IMR-90 (cell line): ENCODE measurements around the gene ZGRF1. TPM values are rescaled to one million over a fixed set of nuclear protein-coding genes. Genes with fewer than 3 reads are reported as not detected.

ENCODE experiments used
- ATAC-seq: fragments of 200-7000 bp; cut with Tn5 transposase; 2 replicates; pipeline ENCODE4 v1.9.1; 2020; ENCODE audit warnings: low read depth, mild to moderate bottlenecking, moderate library complexity
- BruUV-seq: library from RNA; stranded (reverse); fragments of 400-500 nt; replicated peaks from 2 replicates; lab custom pipeline; 2021; lab: Mats Ljungman, UMichigan
- CTCF ChIA-PET: fragments of 300-600 bp; formaldehyde crosslinking; extraction: SDS; loops from one replicate; lab custom pipeline; 2021; ENCODE audit warnings: antibody characterized with exemption; lab: Yijun Ruan, JAX
- POLR2A ChIA-PET: fragments of 300-600 bp; sonication (Branson Sonifier 250); formaldehyde crosslinking; loops from one replicate; lab custom pipeline; 2022; ENCODE audit warnings: antibody characterized with exemption; ENCODE audit not compliant: unreplicated experiment; lab: Charles Lee
- DNase-seq: peaks from one replicate; pipeline ENCODE4 v3.0.0; 2013
- H2AFZ ChIP-seq: replicated peaks from 2 replicates; pipeline ENCODE3; 2013; ENCODE audit warnings: low read length, mild to moderate bottlenecking; ENCODE audit not compliant: poor library complexity
- H2AK5ac ChIP-seq: 2 replicates; pipeline ENCODE4 v1.6.1; 2013; ENCODE audit warnings: low read depth, low read length, inconsistent platforms
- H2AK9ac ChIP-seq: replicated peaks from 2 replicates; pipeline ENCODE3; 2013; ENCODE audit warnings: mild to moderate bottlenecking, low read depth, low read length, moderate library complexity; ENCODE audit not compliant: poor library complexity
- H2BK120ac ChIP-seq: 2 replicates; pipeline ENCODE4 v1.6.1; 2013; ENCODE audit warnings: low read depth, low read length, inconsistent platforms
- H2BK15ac ChIP-seq: 3 replicates; pipeline ENCODE4 v1.6.1; 2013; ENCODE audit warnings: low read depth, low read length, inconsistent platforms
- H2BK20ac ChIP-seq: 2 replicates; pipeline ENCODE4 v1.6.1; 2013; ENCODE audit warnings: low read depth, mild to moderate bottlenecking, inconsistent platforms, low read length, moderate library complexity
- H2BK5ac ChIP-seq: 2 replicates; pipeline ENCODE4 v1.6.1; 2013; ENCODE audit warnings: mild to moderate bottlenecking, low read depth, low read length, inconsistent platforms; ENCODE audit not compliant: poor library complexity, severe bottlenecking
- H3K14ac ChIP-seq: replicated peaks from 2 replicates; pipeline ENCODE4 v1.6.1; 2013; ENCODE audit warnings: low read depth, low read length, inconsistent platforms
- H3K18ac ChIP-seq: 2 replicates; pipeline ENCODE4 v1.6.1; 2013; ENCODE audit warnings: low read depth, low read length, control low read depth
- H3K23ac ChIP-seq: 2 replicates; pipeline ENCODE4 v1.6.1; 2013; ENCODE audit warnings: low read depth, low read length, inconsistent platforms
- H3K27ac ChIP-seq: 2 replicates; pipeline ENCODE4 v1.5.1; 2013; ENCODE audit warnings: mild to moderate bottlenecking, control low read depth, low read length; ENCODE audit not compliant: insufficient read depth
- H3K27me3 ChIP-seq: 2 replicates; pipeline ENCODE4 v1.6.1; 2013; ENCODE audit warnings: low read length; ENCODE audit not compliant: control insufficient read depth, insufficient read depth
- H3K36me3 ChIP-seq: 2 replicates; pipeline ENCODE4 v1.6.1; 2013; ENCODE audit warnings: low read length, mixed read lengths; ENCODE audit not compliant: control insufficient read depth, insufficient read depth
- H3K4ac ChIP-seq: 2 replicates; pipeline ENCODE4 v1.6.1; 2013; ENCODE audit warnings: low read depth, low read length, inconsistent platforms
- H3K4me1 ChIP-seq: 2 replicates; pipeline ENCODE4 v1.6.1; 2013; ENCODE audit warnings: low read length, mixed read lengths; ENCODE audit not compliant: control insufficient read depth, insufficient read depth
- H3K4me2 ChIP-seq: 2 replicates; pipeline ENCODE4 v1.6.1; 2013; ENCODE audit warnings: low read depth, mild to moderate bottlenecking, control low read depth, low read length, moderate library complexity
- H3K4me3 ChIP-seq: 2 replicates; pipeline ENCODE4 v1.5.1; 2013; ENCODE audit warnings: low read depth, mild to moderate bottlenecking, control low read depth, low read length, moderate library complexity; ENCODE audit not compliant: insufficient read depth
- H3K56ac ChIP-seq: 2 replicates; pipeline ENCODE4 v1.6.1; 2013; ENCODE audit warnings: low read length, inconsistent platforms; ENCODE audit not compliant: insufficient read depth; ENCODE audit errors: extremely low read depth
- H3K79me1 ChIP-seq, 2 experiments: 2 replicates each; pipeline ENCODE4 v1.6.1; 2013; ENCODE audit warnings: low read length in 2 of 2, inconsistent platforms in 1 of 2, low read depth in 1 of 2
- H3K9ac ChIP-seq: 2 replicates; pipeline ENCODE4 v1.6.1; 2013; ENCODE audit warnings: low read depth, low read length, control low read depth
- H3K9me1 ChIP-seq: 2 replicates; pipeline ENCODE4 v1.6.1; 2013; ENCODE audit warnings: low read length, inconsistent platforms; ENCODE audit not compliant: insufficient read depth
- H3K9me3 ChIP-seq: 2 replicates; pipeline ENCODE4 v1.6.1; 2013; ENCODE audit warnings: low read length; ENCODE audit not compliant: control insufficient read depth, insufficient read depth
- H4K20me1 ChIP-seq: 2 replicates; pipeline ENCODE4 v1.6.1; 2013; ENCODE audit warnings: low read length, inconsistent platforms; ENCODE audit not compliant: insufficient read depth
- H4K5ac ChIP-seq: 2 replicates; pipeline ENCODE4 v1.6.1; 2013; ENCODE audit warnings: mild to moderate bottlenecking, low read depth, low read length, control low read depth
- H4K8ac ChIP-seq, 2 experiments: 2 replicates each; pipeline ENCODE4 v1.6.1; 2013; ENCODE audit warnings: low read depth in 2 of 2, low read length in 2 of 2, control low read depth in 1 of 2, inconsistent platforms in 1 of 2
- H4K91ac ChIP-seq: 2 replicates; pipeline ENCODE4 v1.6.1; 2013; ENCODE audit warnings: low read depth, low read length, inconsistent platforms; ENCODE audit not compliant: insufficient read depth
- BHLHE40 ChIP-seq: fragments of 150-350 bp; IDR thresholded peaks from 2 replicates; pipeline ENCODE4 v1.6.1; 2016; ENCODE audit warnings: mild to moderate bottlenecking, low read depth, low read length
- CEBPB ChIP-seq: IDR thresholded peaks from 2 replicates; pipeline ENCODE4 v1.6.1; 2012; ENCODE audit warnings: low read depth, low read length, improper control_type of control experiment
- CHD1 ChIP-seq: IDR thresholded peaks from 2 replicates; pipeline ENCODE4 v1.6.1; 2012; ENCODE audit warnings: low read depth, low read length, improper control_type of control experiment
- ELK1 ChIP-seq: fragments of 150-350 bp; IDR thresholded peaks from 2 replicates; pipeline ENCODE4 v1.6.1; 2016; ENCODE audit warnings: low read depth, mild to moderate bottlenecking, low read length, moderate library complexity, borderline replicate concordance
- FOS ChIP-seq: fragments of 150-350 bp; IDR thresholded peaks from 2 replicates; pipeline ENCODE4 v1.6.1; 2016; ENCODE audit warnings: low read depth, low read length
- MAFK ChIP-seq: IDR thresholded peaks from 2 replicates; pipeline ENCODE4 v1.6.1; 2012; ENCODE audit warnings: low read depth, low read length, improper control_type of control experiment
- MAZ ChIP-seq: IDR thresholded peaks from 2 replicates; pipeline ENCODE4 v1.6.1; 2012; ENCODE audit warnings: low read depth, mild to moderate bottlenecking, low read length, improper control_type of control experiment, moderate library complexity, borderline replicate concordance
- MXI1 ChIP-seq: IDR thresholded peaks from 2 replicates; pipeline ENCODE4 v1.6.1; 2012; ENCODE audit warnings: low read depth, mild to moderate bottlenecking, low read length, moderate library complexity, borderline replicate concordance
- NFE2L2 ChIP-seq: fragments of 150-350 bp; IDR thresholded peaks from 2 replicates; pipeline ENCODE4 v1.6.1; 2016; ENCODE audit warnings: low read depth, mild to moderate bottlenecking, low read length
- POLR2A ChIP-seq: IDR thresholded peaks from 2 replicates; pipeline ENCODE4 v1.6.1; 2012; ENCODE audit warnings: mild to moderate bottlenecking, low read depth, low read length
- RAD21 ChIP-seq: IDR thresholded peaks from 2 replicates; pipeline ENCODE4 v1.6.1; 2012; ENCODE audit warnings: low read length, improper control_type of control experiment
- RCOR1 ChIP-seq: IDR thresholded peaks from 2 replicates; pipeline ENCODE4 v1.6.1; 2012; ENCODE audit warnings: mild to moderate bottlenecking, low read length, improper control_type of control experiment; ENCODE audit not compliant: insufficient replicate concordance
- RFX5 ChIP-seq: IDR thresholded peaks from 2 replicates; pipeline ENCODE4 v1.8.0; 2012; ENCODE audit warnings: low read depth, mild to moderate bottlenecking, low read length, moderate library complexity
- SMC3 ChIP-seq: fragments of 150-350 bp; IDR thresholded peaks from 2 replicates; pipeline ENCODE4 v1.6.1; 2016; ENCODE audit warnings: low read depth, mild to moderate bottlenecking, antibody characterized with exemption, low read length, moderate library complexity
- WGBS, 2 experiments: methylation state at CpG; one replicate each; pipeline versions ENCODE4 v1.1.5 to v1.1.7; 2013; ENCODE audit warnings: missing lambda C conversion rate in 2 of 2; ENCODE audit not compliant: insufficient read length in 1 of 2; ENCODE audit errors: extremely low coverage in 2 of 2; 5-methylcytosine and 5-hydroxymethylcytosine counted together
- dilution Hi-C: fragments of 300-500 bp; cut with HindIII; formaldehyde crosslinking; loops from one replicate; pipeline ENCODE4 v1.14.3; 2018; ENCODE audit warnings: low sequenced_read_pairs; ENCODE audit not compliant: unreplicated experiment
- in situ Hi-C: fragments of 300-500 bp; cut with MboI; formaldehyde crosslinking; loops from 3 replicates; pipeline ENCODE4 v1.14.3; 2019; ENCODE audit warnings: low sequenced_read_pairs, inconsistent platforms, mixed read lengths
- intact Hi-C: fragments of 100-400 bp; cut with micrococcal nuclease; formaldehyde crosslinking; loops from 2 replicates; pipeline ENCODE4 v1.10.0; 2022
- polyA plus RNA-seq, 3 experiments: library from polyadenylated mRNA; depleted of rRNA; stranded (reverse); fragments of >200 nt; gene quantifications; 2 replicates each; pipeline ENCODE4 v1.2.3, GENCODE V29; 2012; ENCODE audit warnings: low replicate concordance in 1 of 3
- total RNA-seq: library from RNA; depleted of rRNA; stranded (reverse); fragments of >200 nt; gene quantifications from 2 replicates; pipeline ENCODE4 v1.2.3, GENCODE V29; 2012
- TF ChIP-seq, protein P1 (sequence below): fragments of 150-350 bp; IDR thresholded peaks from 2 replicates; pipeline ENCODE4 v1.6.1; 2017; ENCODE audit warnings: mild to moderate bottlenecking, antibody characterized with exemption, low read length, low read depth
- TF ChIP-seq, protein P2 (sequence below): conservative IDR thresholded peaks from 2 replicates; pipeline ENCODE4 v1.5.1; 2012; ENCODE audit warnings: mild to moderate bottlenecking, low read depth, low read length, improper control_type of control experiment

ZGRF1 gene
- total and polyA plus RNA-seq, 2 of the 4 experiments (the other 2 are of a cell fraction), result 2.8 to 5.6 TPM

- no peaks in the 10 kb centered on the region for H3K9me3 ChIP-seq
- peaks cover 21 to 27% of the 10 kb centered on the region in 2 experiments for H3K79me1 ChIP-seq
- no peak overlapping the region for H2AFZ ChIP-seq
- no peak overlapping the region for H4K91ac ChIP-seq
- H3K4ac ChIP-seq, result no peak overlapping the region
- no peaks in the 10 kb centered on the region for H4K20me1 ChIP-seq
- H3K4me3 ChIP-seq, result no peak overlapping the region
- H3K9me1 ChIP-seq, result no peaks in the 10 kb centered on the region
- intact Hi-C loops (no loop called here), dilution Hi-C loops (no loop called here), in situ Hi-C loops (loop anchor here (25.0 kb wide), 1 partner anchor 295 kb away; no protein-coding TSS in a partner anchor)
- no peak overlapping the region for H3K9ac ChIP-seq
- BruUV-seq, result no TSS peak
- no peak overlapping the region for H2AK5ac ChIP-seq
- H2BK15ac ChIP-seq, result no peak overlapping the region
- ChIA-PET POLR2A (interaction anchor here (0.5 kb wide), 1 partner anchor 1338 kb away, joined by 3 read pairs; no protein-coding TSS in a partner anchor), CTCF (interaction anchor here (0.6 kb wide), 1 partner anchor 17 kb away, joined by 3 read pairs; no protein-coding TSS in a partner anchor)
- DNase-seq (no peak), ATAC-seq (no peak)
- H2AK9ac ChIP-seq, result no peak overlapping the region
- no peak overlapping the region for H3K18ac ChIP-seq
- peaks cover 10% of the 10 kb centered on the region for H3K36me3 ChIP-seq
- H3K56ac ChIP-seq, result no peak overlapping the region
- H2BK20ac ChIP-seq, result no peak overlapping the region
- no peaks in the 10 kb centered on the region for H3K27me3 ChIP-seq
- H3K4me1 ChIP-seq, result 0 out of 2 replicates have a peak, but pooled peaks cover 2% of the 10 kb centered on the region
- no peak overlapping the region for H3K14ac ChIP-seq
- H3K27ac ChIP-seq, result no peak overlapping the region
- H4K5ac ChIP-seq, result no peak overlapping the region
- H4K8ac ChIP-seq, result no peak overlapping the region
- no CpG with 5 or more reads among the region's 2 CpGs for WGBS, 2 experiments
- H3K4me2 ChIP-seq, result no peak overlapping the region
- no peak overlapping the region for H3K23ac ChIP-seq
- no peak overlapping the region for H2BK5ac ChIP-seq
- TF ChIP-seq MAFK, result no peak
- TF ChIP-seq RCOR1, result no peak
- TF ChIP-seq MAZ, result no peak
- TF ChIP-seq BHLHE40, result no peak
- no peak for TF ChIP-seq CHD1
- no peak for TF ChIP-seq SMC3
- TF ChIP-seq, protein P1, sequence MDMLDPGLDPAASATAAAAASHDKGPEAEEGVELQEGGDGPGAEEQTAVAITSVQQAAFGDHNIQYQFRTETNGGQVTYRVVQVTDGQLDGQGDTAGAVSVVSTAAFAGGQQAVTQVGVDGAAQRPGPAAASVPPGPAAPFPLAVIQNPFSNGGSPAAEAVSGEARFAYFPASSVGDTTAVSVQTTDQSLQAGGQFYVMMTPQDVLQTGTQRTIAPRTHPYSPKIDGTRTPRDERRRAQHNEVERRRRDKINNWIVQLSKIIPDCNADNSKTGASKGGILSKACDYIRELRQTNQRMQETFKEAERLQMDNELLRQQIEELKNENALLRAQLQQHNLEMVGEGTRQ, result no peak
- no peak for TF ChIP-seq RAD21
- no peak for TF ChIP-seq POLR2A
- no peak for TF ChIP-seq ELK1
- no peak for TF ChIP-seq RFX5
- no peak for TF ChIP-seq FOS
- TF ChIP-seq, protein P2, sequence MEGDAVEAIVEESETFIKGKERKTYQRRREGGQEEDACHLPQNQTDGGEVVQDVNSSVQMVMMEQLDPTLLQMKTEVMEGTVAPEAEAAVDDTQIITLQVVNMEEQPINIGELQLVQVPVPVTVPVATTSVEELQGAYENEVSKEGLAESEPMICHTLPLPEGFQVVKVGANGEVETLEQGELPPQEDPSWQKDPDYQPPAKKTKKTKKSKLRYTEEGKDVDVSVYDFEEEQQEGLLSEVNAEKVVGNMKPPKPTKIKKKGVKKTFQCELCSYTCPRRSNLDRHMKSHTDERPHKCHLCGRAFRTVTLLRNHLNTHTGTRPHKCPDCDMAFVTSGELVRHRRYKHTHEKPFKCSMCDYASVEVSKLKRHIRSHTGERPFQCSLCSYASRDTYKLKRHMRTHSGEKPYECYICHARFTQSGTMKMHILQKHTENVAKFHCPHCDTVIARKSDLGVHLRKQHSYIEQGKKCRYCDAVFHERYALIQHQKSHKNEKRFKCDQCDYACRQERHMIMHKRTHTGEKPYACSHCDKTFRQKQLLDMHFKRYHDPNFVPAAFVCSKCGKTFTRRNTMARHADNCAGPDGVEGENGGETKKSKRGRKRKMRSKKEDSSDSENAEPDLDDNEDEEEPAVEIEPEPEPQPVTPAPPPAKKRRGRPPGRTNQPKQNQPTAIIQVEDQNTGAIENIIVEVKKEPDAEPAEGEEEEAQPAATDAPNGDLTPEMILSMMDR, result no peak
- no peak for TF ChIP-seq CEBPB
- TF ChIP-seq NFE2L2, result no peak
- no peak for TF ChIP-seq MXI1
- no peak overlapping the region for H2BK120ac ChIP-seq
Observed at GRCh38 chr4:112642526-112642925, 5.8 kb upstream of the ZGRF1 start.
